NK-92 treated with Interleukin-12 subunit alpha and Interleukin-12 subunit beta, amount 100 ng/mL, for 24 hours (cell line): ENCODE data around the gene ANKMY1.
"Not testable (repeated sequence)": the region's sequence is repeated elsewhere in the genome, so short reads cannot be mapped to it uniquely, and the experiment has no call there.

Experiments
- DNase-seq: peaks from one replicate; lab custom pipeline; 2025; lab: John Stamatoyannopoulos, UW

ANKMY1 gene

DNA sequence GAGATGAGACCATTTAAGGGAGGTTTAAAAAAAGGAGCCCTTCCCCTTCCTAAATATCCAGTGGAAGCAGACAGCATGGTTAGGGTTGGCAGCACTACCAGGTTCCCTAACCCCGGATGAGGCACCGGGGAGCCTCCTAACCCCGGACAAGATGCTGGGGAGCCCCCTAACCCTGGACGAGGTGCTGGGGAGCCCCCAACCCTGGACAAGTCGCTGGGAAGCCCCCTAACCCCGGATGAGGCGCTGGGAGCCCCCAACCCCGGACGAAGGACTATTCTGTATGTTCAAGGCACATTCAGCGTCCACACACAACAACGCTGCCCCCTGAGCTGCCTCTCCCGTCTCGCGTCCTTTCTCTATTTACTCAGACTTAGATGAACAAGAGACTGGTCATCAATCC, 51.9 kb downstream of the ANKMY1 start:
- no peak for DNase-seq

GRCh38 chr2:240503848-240504247, 53.9 kb downstream of the ANKMY1 start:
- no peak for DNase-seq

DNA sequence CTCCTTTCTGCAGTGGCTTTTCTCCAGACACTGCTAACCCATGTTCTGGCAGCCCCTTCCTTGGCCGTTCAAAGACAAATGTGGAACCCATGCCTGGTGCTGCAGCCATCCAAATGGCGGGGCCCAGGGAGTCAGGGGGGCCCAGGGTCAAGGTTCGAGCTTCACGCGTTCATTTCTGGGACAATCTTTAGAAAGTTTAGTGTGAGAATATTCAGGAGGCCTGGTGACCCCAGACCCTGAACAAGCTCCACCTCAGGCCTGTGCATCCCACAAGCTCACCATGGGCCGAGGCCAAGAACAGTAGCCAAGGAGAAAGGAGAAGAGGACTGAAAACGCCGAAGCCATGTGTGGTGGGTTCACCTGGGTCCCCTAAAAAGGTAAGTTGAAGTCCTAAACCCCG, 54.4 kb downstream of the ANKMY1 start:
- DNase-seq = no peak

DNA sequence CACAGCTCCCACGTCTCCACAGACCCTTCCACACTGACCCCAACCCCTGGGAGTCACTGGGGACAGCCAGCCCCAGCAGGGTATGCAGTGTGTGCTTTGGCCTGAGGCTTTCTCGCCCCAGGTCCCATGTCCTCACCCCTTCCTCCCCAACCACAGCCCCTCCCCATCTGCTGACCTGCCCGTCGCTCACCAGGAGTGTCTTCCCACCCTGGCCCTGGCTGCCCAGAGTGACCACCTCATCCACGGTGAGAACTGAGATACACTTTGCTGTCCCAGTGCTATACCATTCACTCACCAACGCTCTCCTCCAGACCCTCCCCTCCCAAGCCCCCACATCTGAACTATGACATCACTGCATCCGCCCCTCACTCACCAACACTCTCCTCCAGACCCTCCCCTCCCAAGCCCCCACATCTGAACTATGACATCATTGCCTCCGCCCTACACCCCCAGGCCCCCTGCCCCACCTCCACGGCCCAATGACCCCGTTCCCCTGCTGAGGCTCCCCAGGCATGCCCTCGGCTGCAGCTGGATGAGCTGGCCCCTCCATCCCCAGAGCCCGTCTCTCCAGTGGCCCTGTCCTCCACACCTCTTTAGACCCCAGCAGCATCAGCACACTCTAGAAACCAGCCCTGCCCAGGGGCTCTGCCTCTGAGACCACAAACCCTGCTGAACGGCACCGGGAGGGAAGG, 55.2 kb downstream of the ANKMY1 start:
- DNase-seq = no peak

DNA sequence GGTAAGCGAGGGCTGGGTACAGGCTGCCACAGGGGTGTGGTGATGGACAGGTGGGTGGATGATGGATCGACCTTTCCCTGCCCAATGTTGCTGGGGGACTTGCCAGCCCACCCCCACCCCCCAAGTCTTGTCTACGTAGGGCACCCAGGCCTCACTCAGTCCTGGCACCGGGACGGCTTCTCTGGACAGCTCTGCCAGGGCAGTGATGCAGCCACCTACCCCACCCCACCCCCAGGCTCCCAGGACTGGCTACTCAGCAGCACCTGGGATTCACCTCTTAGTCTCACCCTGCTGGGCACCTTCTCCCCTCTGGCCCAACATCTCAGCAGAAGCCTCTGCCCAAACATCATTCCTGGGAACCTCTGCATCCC, 55.7 kb downstream of the ANKMY1 start:
- no peak for DNase-seq

DNA sequence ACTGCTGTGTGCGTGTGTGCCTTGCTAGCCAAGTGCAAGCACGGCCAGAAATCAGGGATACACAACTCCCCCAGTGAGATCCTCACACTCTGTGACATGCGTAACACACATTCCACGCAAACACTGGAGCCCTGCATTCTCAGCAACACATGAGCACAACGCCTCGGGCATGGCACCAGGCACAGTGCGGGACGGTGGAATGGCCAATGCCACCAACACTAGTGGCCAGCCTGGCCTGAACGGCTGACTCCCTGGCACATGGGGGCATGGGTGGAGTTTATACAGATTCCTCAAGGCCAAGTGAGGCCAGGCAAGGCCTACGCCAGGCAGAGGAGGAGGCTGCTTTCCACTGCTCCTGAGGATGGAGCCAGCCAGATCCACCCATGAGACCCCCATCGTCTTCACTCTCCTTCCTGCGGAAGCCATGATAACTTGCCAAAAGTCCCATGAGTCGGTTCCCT, 56.2 kb downstream of the ANKMY1 start:
- no peak for DNase-seq

DNA sequence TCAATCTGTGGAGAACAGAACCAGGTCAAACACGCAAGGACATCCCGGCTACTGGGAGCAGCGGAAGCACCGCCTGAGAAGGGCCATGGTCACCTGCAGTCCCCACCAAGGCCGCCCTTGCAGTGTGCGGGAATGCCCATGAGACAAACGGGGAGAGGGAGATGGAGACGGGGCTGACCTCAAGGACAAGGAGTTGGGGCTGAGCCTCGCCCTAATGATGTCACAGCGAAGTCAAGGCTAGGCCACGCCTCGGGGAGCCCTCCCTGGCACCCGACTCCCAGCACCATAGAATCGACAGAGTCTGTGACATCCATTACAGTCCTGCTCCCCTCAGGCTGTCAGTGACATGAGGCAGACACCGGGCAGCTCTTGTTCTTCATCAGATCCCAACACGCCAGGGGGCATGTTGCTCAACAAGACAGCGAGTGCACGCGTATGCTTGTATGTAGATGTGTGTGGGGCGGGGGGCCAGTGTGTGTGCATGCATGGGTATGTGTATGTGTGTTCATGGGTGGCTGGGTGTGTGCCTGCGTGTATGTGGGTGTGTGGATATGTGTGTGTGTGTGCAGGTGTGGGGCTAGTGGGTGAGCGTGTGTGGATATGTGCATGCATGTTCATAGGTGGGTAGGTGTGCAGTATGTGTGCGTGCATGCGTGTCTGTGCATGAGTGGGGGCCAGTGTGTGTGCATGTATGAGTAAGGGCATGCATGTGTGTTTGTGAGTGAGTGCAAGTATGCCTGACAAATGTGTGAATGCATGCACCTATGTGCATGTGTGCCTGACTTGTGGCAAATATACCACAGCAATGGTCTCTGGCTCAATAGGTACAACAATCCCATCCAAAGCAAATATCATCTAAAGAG, 57.0 kb downstream of the ANKMY1 start:
- no peak for DNase-seq

GRCh38 chr2:240499309-240500301, 58.2 kb downstream of the ANKMY1 start:
- DNase-seq = no peak

DNA sequence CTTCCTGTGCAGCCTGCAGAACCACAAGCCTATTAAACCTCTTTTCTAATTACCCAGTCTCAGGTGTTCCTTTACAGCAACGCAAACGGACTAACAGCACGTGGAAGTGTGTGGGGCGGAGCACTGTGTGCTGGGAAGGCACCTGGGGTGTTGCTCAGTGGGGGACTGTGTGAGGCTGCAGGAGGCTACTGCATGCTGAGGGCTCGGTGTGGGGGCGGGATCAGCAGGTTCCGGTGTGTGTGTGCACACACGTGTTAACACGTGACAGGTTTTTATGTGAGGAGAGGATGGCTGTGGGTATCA, 58.9 kb downstream of the ANKMY1 start:
- DNase-seq = no peak

GRCh38 chr2:240498171-240498957, 59.4 kb downstream of the ANKMY1 start:
- no peak for DNase-seq

- DNase-seq = not testable (repeated sequence)
These were observed 60.7 kb downstream of the ANKMY1 start for GRCh38 chr2:240497082-240497481.

- not testable (repeated sequence) for DNase-seq
These were observed 62.8 kb downstream of the ANKMY1 start for GRCh38 chr2:240494942-240495341.

- DNase-seq = no peak
These were observed 63.5 kb downstream of the ANKMY1 start for GRCh38 chr2:240494194-240494793.

- no peak for DNase-seq
These were observed 66.3 kb downstream of the ANKMY1 start for GRCh38 chr2:240491483-240491882.

DNA sequence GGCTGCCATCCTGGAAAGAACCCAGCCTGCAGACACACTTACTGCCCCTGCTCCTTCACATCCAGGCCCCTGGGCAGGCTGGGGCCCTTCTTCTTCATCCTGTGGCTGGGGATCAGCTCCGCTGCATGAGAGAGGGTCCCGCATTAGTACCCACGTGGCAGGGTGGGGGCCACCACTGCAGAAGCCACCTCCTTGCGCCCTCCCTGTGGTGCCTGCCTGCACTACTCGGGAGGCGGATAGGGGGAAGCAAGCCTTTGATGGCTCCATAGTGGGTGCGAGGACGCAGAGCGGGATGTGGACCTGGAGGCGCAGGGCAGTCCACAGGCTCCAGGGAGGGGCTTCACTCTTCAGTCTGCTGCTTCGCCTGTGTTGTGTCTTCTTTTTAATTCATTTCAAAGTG, 75.6 kb downstream of the ANKMY1 start:
- DNase-seq = no peak

- no peak for DNase-seq
These were observed 76.1 kb downstream of the ANKMY1 start for GRCh38 chr2:240481720-240482119.

DNA sequence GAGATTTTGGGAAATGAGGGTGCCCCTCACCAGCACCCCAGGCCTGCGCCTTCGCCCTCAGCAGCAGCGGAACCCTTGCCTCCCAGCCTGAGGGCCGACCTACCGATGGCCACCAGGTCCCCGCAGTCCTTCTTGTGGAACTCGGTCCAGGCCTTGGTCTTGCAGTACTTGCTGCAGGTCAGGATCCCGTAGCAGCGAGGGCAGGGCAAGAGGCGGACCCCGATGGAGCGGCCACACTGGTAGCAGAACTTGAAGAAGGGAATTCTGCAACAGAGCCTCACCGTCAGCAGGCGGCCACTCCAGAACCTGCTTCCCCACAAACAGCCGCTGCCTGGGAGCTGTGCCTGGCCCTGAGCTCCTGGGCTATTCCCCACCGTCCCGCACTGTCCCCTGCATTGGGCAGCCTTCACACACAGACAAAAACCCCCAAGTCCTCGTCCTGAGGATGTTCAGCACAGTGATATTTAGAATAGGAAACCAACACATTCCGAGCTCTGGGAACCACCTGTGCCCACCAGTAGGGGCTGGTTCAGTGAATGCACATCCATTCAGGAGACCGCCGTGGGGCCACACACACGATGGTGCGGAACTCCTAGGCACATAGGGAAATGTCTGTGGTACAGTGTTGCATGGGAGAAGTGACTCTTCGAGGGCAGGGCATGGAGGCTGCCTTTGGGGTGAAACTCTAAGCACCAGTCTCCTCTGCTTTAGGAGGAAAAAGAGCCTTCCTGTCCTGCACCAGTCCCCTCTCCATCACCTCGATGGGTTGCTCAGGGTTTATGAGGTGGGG, 76.8 kb downstream of the ANKMY1 start:
- DNase-seq = no peak

DNA sequence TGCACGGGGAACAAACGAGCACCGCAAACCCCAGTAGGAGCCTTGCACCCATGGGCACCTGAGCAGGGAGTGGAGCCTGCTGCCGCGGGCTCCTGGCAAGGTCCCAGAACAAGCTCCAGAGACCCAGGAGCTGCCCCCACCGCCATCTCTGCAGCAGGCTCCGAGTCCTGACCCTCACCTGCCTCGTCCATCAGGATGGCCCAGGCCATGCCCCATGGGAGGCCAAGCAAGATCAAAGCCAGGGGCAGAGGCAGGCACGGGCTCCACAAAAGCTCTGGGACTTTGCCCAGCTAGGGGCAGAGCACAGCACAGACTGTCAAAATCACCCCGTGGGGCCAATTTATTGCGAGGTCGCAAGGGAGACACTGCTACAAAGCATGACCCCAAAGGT, 78.7 kb downstream of the ANKMY1 start:
- DNase-seq = no peak

- no peak for DNase-seq
These were observed 79.3 kb downstream of the ANKMY1 start for GRCh38 chr2:240478346-240479110.

DNA sequence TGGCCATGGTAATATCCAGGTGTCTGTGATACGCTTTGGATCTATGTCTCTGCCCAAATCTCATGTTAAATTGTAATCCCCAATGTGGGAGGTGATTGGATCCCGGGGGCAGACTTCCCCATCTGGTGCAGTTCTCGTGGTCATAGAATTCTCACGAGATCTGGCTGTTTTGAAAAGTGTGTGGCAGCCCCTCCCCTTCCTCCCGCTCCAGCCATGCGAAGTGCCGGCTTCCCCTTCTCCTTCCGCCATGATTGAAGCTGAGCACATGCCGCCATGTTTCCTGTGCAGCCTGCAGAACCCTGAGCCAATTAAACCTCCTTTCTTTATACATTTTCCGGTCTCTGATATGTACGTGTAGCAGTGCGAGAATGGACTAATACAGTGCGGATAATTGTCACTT, 79.9 kb downstream of the ANKMY1 start:
- no peak for DNase-seq
